Hippocampal formation (tissue), 2 donors: ENCODE data around the gene STARD8.

ENCODE experiments used
- DNase-seq, 2 donors: peaks; one replicate each; lab custom pipeline; 2025; lab: John Stamatoyannopoulos, UW

STARD8 gene

GRCh38 chrX:68749426-68749825 is 102.0 kb downstream of the STARD8 start:
- DNase-seq = no peak

GRCh38 chrX:68750316-68750715 is 102.8 kb downstream of the STARD8 start:
- DNase-seq = no peak

GRCh38 chrX:68751372-68751771 is 103.9 kb downstream of the STARD8 start:
- no peak for DNase-seq

DNA sequence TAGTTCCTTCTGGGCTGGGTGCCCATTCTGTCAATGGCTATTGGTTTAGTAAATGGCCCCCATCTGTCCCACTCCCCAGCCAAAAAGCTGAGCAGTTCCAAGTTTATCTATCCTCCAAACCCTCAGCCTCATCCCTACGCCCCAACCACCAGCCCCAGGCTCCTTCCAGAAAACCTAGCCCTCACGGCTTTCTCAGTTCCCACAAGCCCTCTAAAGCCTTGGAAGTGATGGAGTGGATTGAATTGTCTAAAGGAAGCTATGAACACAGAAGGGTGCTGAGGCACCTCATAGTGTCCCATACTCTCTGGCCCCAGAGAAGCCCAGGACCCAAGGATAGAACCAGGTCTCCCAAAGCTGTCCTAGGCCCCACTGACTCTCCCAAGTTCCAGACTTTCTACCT is 105.8 kb downstream of the STARD8 start:
- DNase-seq = no peak

- no peak for DNase-seq
Measured at GRCh38 chrX:68754406-68754805, 106.9 kb downstream of the STARD8 start.

DNA sequence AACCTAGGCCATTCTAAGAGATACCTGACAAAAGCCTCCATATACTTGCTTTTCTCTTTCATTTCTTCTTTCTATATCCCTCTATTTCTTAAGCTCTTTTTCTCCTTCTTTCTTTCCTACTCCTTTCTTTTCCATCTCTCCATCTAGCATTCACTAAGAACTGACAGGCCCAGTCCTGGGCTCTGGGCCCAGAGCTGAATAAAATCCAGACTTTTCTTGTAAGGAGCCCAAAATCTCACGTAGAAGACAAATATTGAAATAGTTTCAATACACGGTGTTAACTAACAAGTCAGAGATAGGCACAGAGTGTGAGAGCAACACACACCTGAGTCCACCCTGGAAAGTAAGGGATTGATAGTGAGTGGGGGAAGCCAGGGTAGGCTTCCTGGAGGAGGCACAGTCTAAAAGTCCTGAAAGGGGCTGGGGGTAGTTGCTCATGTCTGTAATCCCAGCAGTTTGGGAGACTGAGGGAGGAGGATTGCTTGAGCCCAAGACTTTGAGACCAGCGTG is 108.2 kb downstream of the STARD8 start:
- DNase-seq = no peak

- DNase-seq = no peak
Measured at GRCh38 chrX:68757331-68757730, 109.9 kb downstream of the STARD8 start.

DNA sequence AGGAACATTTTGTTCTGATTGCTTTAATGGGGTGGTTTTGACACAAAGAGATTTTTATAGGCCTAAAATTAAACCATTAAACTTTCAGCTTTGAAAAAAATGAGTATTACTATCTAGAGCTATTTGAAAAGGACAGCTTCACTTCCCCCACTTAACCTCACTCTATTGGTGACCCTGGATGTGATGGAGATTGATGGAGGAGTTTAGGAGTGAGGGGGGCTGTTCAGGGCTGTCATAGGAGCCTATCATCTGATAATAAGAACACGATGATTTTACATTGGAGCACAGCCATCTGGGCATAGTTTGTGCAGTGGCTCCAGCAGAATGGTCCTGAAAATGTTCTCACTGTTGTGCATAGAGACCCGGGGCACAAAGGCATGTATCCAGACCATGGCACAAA is 110.3 kb downstream of the STARD8 start:
- no peak for DNase-seq

- DNase-seq = no peak
Measured at GRCh38 chrX:68758671-68759070, 111.2 kb downstream of the STARD8 start.

GRCh38 chrX:68761086-68761485 is 113.6 kb downstream of the STARD8 start:
- DNase-seq = no peak

DNA sequence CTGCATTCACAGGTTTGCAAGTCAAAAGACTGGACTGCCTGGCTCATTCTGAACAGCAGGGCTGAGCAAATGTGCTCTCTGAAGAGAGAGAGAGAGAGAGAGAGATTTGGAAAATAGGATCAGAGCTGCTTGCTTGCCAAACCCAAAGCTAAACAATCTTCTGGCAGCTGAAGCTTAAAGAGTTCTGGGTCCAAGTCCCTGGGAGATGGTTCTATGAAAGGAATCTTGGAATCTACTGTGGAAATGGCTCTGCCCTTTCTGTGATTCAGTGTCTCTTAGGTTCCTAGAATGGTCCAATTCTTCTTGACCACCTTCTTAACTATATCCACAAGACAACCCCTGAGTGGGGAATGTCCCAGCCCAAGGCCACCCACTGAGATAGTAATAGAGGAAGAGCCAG is 115.3 kb downstream of the STARD8 start:
- DNase-seq = peak in 1 of 2 donors; percentile 8

GRCh38 chrX:68763481-68763880 is 116.0 kb downstream of the STARD8 start:
- no peak for DNase-seq
